Duodenal mucosa (tissue), 2 donors: ENCODE results near the gene SPP1.
"Not testable (repeated sequence)": the region's sequence is repeated elsewhere in the genome, so short reads cannot be mapped to it uniquely, and the experiment has no call there.

ENCODE experiments used
- H3K27ac ChIP-seq: one replicate; pipeline ENCODE4 v1.7.0; 2013; ENCODE audit warnings: low read depth, low read length
- H3K27me3 ChIP-seq, 2 donors: one replicate each; pipeline ENCODE4 v1.7.0; 2013; ENCODE audit warnings: low read length in 2 of 2, control low read depth in 1 of 2; ENCODE audit not compliant: insufficient read depth in 2 of 2, control insufficient read depth in 1 of 2
- H3K36me3 ChIP-seq, 2 donors: one replicate each; pipeline ENCODE4 v1.7.0; 2013; ENCODE audit warnings: low read length in 2 of 2, control low read depth in 1 of 2; ENCODE audit not compliant: insufficient read depth in 2 of 2, control insufficient read depth in 1 of 2
- H3K4me1 ChIP-seq, 2 donors: one replicate each; pipeline ENCODE4 v1.7.0; 2013; ENCODE audit warnings: low read length in 2 of 2, control low read depth in 1 of 2; ENCODE audit not compliant: insufficient read depth in 2 of 2, control insufficient read depth in 1 of 2
- H3K4me3 ChIP-seq, 2 donors: one replicate each; pipeline ENCODE4 v1.7.0; 2013; ENCODE audit warnings: low read length in 2 of 2, low read depth in 1 of 2
- H3K9ac ChIP-seq, 2 donors: one replicate each; pipeline ENCODE4 v1.7.0; 2013; ENCODE audit warnings: low read length in 2 of 2, low read depth in 1 of 2
- H3K9me3 ChIP-seq, 2 donors: one replicate each; pipeline ENCODE4 v1.7.0; 2013; ENCODE audit warnings: low read length in 2 of 2, control low read depth in 1 of 2; ENCODE audit not compliant: control insufficient read depth in 1 of 2

Gene SPP1

DNA sequence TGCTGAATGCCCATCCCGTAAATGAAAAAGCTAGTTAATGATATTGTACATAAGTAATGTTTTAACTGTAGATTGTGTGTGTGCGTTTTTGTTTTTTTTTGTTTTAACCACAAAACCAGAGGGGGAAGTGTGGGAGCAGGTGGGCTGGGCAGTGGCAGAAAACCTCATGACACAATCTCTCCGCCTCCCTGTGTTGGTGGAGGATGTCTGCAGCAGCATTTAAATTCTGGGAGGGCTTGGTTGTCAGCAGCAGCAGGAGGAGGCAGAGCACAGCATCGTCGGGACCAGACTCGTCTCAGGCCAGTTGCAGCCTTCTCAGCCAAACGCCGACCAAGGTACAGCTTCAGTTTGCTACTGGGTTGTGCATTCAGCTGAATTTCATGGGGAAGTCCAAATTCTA, at the start of gene SPP1:
Gene SPP1, plus strand, starts transcription at position 249 of the 400 bp plus-strand sequence. CDS start 1,182 bp downstream, outside the sequence.
- no peak within 1 kb of the TSS for H3K4me3 ChIP-seq
- no peaks in the 10 kb centered on the region for H3K36me3 ChIP-seq
- no peak within 1 kb of the TSS for H3K27ac ChIP-seq
- H3K9ac ChIP-seq: no peak within 1 kb of the TSS
- peaks cover 6 to 30% of the 10 kb centered on the region in 2 donors for H3K27me3 ChIP-seq
- no peaks in the 10 kb centered on the region for H3K9me3 ChIP-seq
- H3K4me1 ChIP-seq: no peaks in the 10 kb centered on the region

DNA sequence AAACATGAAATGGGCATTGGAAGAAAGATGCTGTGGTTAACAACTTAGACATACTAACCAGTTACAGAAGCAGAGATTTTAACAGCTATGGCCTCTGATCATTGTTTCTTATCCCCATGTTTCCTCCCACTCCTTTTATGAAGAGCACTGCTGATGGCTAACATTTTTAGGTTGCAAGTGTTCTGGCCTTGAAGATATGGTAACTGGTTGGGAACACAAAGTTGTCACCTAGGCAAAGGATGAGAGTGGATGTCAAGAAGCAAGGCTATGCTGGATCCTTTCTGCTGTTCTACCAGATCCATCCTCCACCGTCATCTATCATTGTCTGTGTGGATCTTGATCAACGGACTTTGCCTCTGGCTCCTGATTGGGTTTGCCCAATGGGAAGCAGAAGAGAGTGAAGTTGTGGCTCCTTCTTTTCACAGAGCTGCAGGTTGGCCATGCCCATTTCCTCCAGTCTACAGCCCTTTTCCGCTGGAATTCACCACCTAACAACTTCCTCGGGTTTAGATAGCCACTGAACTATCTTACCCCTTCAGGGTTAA, 48.9 kb upstream of the SPP1 start:
- no peak overlapping the region for H3K4me3 ChIP-seq
- H3K9ac ChIP-seq: no peak overlapping the region
- no peaks in the 10 kb centered on the region for H3K4me1 ChIP-seq
- no peaks in the 10 kb centered on the region for H3K9me3 ChIP-seq
- H3K36me3 ChIP-seq: no peaks in the 10 kb centered on the region
- H3K27me3 ChIP-seq: no peaks in the 10 kb centered on the region
- H3K27ac ChIP-seq: no peak overlapping the region

DNA sequence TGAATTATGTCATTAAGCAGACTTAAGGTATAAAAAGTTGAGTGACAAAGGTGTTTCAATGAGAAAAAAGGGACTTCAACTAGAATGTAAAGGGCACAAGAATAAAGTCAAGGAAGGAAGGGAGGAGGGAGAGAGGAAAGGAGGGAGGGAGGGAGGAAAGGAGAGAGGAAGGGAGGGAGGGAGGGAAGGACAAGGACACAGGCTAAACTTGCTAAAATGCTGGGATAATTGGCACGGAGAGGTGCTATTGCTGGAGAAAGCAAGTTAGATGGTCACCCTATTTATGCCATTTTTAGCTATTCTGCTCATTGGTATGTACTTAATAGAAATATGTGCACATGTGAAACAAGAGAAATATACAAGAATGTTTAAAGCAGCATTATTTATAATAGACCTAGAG, 44.9 kb upstream of the SPP1 start:
- no peak overlapping the region for H3K4me3 ChIP-seq
- H3K9me3 ChIP-seq: no peaks in the 10 kb centered on the region
- H3K27me3 ChIP-seq: no peaks in the 10 kb centered on the region
- H3K27ac ChIP-seq: no peak overlapping the region
- no peaks in the 10 kb centered on the region for H3K4me1 ChIP-seq
- H3K9ac ChIP-seq: no peak overlapping the region
- no peaks in the 10 kb centered on the region for H3K36me3 ChIP-seq

GRCh38 chr4:87931932-87932331, 43.6 kb upstream of the SPP1 start:
- no peaks in the 10 kb centered on the region for H3K27me3 ChIP-seq
- H3K4me1 ChIP-seq: no peaks in the 10 kb centered on the region
- no peak overlapping the region for H3K27ac ChIP-seq
- no peak overlapping the region for H3K4me3 ChIP-seq
- no peaks in the 10 kb centered on the region for H3K36me3 ChIP-seq
- H3K9ac ChIP-seq: no peak overlapping the region
- no peaks in the 10 kb centered on the region for H3K9me3 ChIP-seq

- no peak overlapping the region for H3K27ac ChIP-seq
- no peaks in the 10 kb centered on the region for H3K36me3 ChIP-seq
- H3K9me3 ChIP-seq: no peaks in the 10 kb centered on the region
- no peaks in the 10 kb centered on the region for H3K27me3 ChIP-seq
- H3K4me3 ChIP-seq: no peak overlapping the region
- H3K4me1 ChIP-seq: no peaks in the 10 kb centered on the region
- no peak overlapping the region for H3K9ac ChIP-seq
Observed at GRCh38 chr4:87932718-87933141, 42.8 kb upstream of the SPP1 start.

DNA sequence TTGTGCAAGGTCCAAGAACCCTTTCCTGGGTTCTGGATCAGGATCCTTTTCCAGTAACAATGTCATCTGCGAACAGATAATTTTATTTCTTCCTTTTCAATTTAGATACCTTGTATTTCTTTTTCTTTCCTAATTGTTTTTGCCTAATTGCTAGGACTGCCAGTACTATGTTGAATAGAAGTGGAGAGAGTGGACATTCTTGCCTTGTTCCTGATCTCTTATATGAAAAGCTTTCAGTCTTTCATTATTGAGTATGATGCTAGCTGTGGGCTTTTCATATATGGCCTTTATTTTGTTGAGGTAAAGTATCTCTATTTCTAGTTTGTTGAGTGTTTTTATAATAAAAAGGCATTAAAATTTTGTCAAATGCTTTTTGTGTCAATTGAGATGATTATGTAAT, 42.2 kb upstream of the SPP1 start:
- H3K9me3 ChIP-seq: no peaks in the 10 kb centered on the region
- no peak overlapping the region for H3K4me3 ChIP-seq
- H3K4me1 ChIP-seq: no peaks in the 10 kb centered on the region
- H3K36me3 ChIP-seq: no peaks in the 10 kb centered on the region
- no peak overlapping the region for H3K9ac ChIP-seq
- no peaks in the 10 kb centered on the region for H3K27me3 ChIP-seq
- no peak overlapping the region for H3K27ac ChIP-seq

- Histone ChIP-seq H3K4me1 (no peaks in the 10 kb centered on the region), H3K9me3 (no peaks in the 10 kb centered on the region), H3K9ac (no peak overlapping the region), H3K4me3 (no peak overlapping the region), H3K36me3 (no peaks in the 10 kb centered on the region), H3K27me3 (no peaks in the 10 kb centered on the region), H3K27ac (no peak overlapping the region)
Observed at GRCh38 chr4:87934157-87934704, 41.3 kb upstream of the SPP1 start.

DNA sequence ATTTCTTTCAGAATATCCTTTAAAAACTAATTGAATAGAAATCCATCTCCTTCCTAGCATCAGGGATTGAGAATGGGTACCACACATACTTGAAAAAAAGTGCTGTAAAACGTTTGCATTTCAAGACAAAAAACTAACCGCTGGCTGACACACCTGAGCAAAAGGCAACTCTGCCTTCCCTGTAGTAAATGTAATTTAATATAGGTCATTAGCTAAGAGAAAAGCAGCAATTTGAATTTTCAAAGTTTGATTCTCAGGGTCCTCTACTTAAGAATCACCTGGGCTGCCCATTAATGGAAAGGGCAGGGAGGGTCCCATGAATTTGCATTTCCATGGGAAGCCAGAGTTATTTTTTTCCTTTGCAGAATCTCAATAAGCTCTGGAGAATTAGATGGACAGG, 40.5 kb upstream of the SPP1 start:
- Histone ChIP-seq H3K9me3 (no peaks in the 10 kb centered on the region), H3K9ac (no peak overlapping the region), H3K27me3 (no peaks in the 10 kb centered on the region), H3K36me3 (no peaks in the 10 kb centered on the region), H3K4me1 (no peaks in the 10 kb centered on the region), H3K4me3 (no peak overlapping the region), H3K27ac (no peak overlapping the region)

DNA sequence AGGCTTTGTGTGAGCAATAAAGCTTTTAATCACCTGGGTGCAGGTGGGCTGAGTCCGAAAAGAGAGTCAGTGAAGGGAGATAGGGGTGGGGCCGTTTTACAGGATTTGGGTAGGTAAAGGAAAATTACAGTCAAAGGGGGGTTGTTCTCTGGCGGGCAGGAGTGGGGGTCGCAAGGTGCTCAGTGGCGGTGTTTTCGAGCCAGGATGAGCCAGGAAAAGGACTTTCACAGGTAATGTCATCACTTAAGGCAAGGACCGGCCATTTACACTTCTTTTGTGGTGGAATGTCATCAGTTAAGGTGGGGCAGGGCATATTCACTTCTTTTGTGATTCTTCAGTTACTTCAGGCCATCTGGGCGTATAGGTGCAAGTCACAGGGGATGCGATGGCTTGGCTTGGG, 39.6 kb upstream of the SPP1 start:
- H3K9me3 ChIP-seq, H3K4me1 ChIP-seq, H3K4me3 ChIP-seq, H3K36me3 ChIP-seq, H3K9ac ChIP-seq, H3K27me3 ChIP-seq, H3K27ac ChIP-seq: not testable (repeated sequence)

DNA sequence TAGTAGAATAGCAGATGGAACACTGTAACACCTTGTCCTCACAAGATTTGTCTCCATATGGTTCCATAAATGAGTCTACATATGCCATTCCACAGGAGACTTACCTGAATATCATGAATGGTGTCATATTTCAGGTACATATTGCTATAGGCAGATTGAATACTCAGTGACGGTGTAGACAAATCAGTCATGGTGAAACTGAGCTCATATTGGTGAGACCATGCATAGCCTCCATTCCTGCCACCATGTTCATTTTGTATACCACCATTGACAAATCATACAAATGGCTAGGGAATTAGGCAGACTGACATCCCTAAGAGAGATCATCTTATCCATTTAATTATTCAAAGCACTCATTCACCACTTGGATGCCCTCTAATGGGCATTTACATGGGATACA, 38.0 kb upstream of the SPP1 start:
- Histone ChIP-seq H3K4me3 (no peak overlapping the region), H3K36me3 (no peaks in the 10 kb centered on the region), H3K9me3 (no peaks in the 10 kb centered on the region)

DNA sequence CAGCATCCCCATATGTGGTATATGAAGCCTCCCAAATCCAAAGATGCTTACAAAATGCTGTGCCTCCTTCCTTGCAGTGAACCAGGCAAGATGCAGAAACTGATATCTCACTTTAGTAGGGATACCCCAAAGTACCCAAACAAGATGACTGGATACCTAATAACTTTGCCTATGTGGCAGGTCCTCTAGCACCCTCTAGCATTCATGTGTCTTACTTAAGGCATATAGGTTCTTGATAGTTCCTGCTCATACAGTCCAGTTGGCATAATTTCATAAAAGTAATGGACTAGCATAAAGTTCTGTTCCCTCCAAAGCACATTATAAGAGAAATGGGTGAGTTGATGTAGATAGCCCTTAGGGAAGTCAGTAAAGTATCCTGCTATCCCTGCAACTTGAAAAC, 36.8 kb upstream of the SPP1 start:
- Histone ChIP-seq H3K9ac (no peak overlapping the region), H3K4me1 (no peaks in the 10 kb centered on the region), H3K36me3 (no peaks in the 10 kb centered on the region), H3K4me3 (no peak overlapping the region), H3K9me3 (no peaks in the 10 kb centered on the region), H3K27ac (no peak overlapping the region), H3K27me3 (no peaks in the 10 kb centered on the region)

More for the DNA sequence above, 38.0 kb upstream of the SPP1 start:
- Histone ChIP-seq H3K27ac (no peak overlapping the region), H3K9ac (no peak overlapping the region), H3K27me3 (no peaks in the 10 kb centered on the region), H3K4me1 (no peaks in the 10 kb centered on the region)
